ENCODE results near the gene VPS41.

Gene VPS41

DNA sequence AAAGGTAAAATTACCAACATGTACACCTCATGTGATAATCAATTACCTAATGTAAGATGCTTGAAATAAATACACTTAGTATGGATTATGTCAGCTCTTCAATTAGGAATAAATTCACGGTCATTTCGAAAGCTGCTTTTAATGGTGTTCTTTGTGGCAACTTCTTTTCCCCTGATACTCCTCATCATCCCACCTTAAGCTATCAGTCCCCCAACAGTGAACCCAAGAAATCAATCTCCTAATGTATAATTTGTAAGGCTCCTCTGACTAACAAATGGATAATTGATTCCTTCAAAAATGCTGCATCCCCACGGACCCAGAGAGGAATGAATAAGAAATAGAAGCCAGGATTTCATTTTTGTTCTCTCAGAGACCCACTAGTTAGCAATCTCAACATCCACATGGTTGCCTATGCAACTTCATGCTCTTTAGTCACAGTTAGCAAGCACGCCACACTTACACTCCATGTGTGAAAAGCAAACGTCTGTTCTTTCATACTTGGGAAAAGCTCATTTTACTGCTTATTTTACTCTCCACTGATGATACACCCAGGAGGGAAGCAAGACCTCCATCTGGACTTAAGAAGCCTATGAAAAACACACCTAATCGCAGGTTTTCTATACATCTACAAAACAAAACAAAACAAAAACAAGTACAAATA lies 70.1 kb downstream of the VPS41 start:
- TF ChIP-seq EZH2phosphoT487 (IDR thresholded peaks at IDR 0.05; ENCODE audit: low read length) = no peak
- TF ChIP-seq, protein P1, sequence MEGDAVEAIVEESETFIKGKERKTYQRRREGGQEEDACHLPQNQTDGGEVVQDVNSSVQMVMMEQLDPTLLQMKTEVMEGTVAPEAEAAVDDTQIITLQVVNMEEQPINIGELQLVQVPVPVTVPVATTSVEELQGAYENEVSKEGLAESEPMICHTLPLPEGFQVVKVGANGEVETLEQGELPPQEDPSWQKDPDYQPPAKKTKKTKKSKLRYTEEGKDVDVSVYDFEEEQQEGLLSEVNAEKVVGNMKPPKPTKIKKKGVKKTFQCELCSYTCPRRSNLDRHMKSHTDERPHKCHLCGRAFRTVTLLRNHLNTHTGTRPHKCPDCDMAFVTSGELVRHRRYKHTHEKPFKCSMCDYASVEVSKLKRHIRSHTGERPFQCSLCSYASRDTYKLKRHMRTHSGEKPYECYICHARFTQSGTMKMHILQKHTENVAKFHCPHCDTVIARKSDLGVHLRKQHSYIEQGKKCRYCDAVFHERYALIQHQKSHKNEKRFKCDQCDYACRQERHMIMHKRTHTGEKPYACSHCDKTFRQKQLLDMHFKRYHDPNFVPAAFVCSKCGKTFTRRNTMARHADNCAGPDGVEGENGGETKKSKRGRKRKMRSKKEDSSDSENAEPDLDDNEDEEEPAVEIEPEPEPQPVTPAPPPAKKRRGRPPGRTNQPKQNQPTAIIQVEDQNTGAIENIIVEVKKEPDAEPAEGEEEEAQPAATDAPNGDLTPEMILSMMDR (IDR thresholded peaks at IDR 0.05; ENCODE audit: low read length) = no peak
- no peak for TF ChIP-seq EZH2 (optimal IDR thresholded peaks at IDR 0.05; ENCODE audit: low read depth, low read length)
- H3K27ac ChIP-seq (ENCODE audit: low read length) = no peak overlapping the region
- no peak for DNase-seq

DNA sequence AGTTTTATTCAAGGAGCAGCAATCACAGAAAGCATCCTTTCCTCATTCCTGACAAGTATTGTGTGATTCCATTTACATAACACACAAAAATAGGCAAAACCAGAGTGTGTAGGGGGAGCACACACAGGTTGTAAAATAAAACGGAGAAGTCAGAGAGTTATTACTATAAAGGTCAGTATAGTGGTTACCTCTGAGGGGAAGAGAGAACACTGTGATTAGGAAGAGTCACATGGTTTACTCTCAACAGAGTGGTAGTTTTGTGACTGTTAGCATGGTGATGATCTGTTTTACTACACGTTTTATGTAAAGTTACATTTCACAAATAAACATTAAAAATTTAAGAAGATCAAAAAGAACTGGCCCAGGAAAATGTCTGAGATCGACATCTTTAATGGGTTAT lies 74.6 kb downstream of the VPS41 start:
- no peak overlapping the region for H3K9ac ChIP-seq (ENCODE audit: low read length)
- H3K27ac ChIP-seq (ENCODE audit: low read length) = no peak overlapping the region
- no peaks in the 10 kb centered on the region for H3K79me2 ChIP-seq (ENCODE audit: low read length)
- H3K4me3 ChIP-seq (ENCODE audit: low read length) = no peak overlapping the region
- no peaks in the 10 kb centered on the region for H3K27me3 ChIP-seq (replicated peaks; ENCODE audit: insufficient read depth, low read length)
- no peaks in the 10 kb centered on the region for H3K9me2 ChIP-seq (replicated peaks; ENCODE audit: insufficient read depth, low read length)
- H3F3A ChIP-seq (ENCODE audit: insufficient read depth, low read length) = no peaks in the 10 kb centered on the region
- H2AFZ ChIP-seq (ENCODE audit: low read length) = no peak overlapping the region
- TF ChIP-seq, protein P1 (IDR thresholded peaks at IDR 0.05; ENCODE audit: low read length) = no peak
- TF ChIP-seq EZH2 (optimal IDR thresholded peaks at IDR 0.05; ENCODE audit: low read depth, low read length) = no peak
- no peak for TF ChIP-seq EZH2phosphoT487 (IDR thresholded peaks at IDR 0.05; ENCODE audit: low read length)
- H3K4me2 ChIP-seq (ENCODE audit: low read depth, low read length) = no peak overlapping the region
- H3K36me3 ChIP-seq (replicated peaks; ENCODE audit: insufficient read depth, low read length) = no peaks in the 10 kb centered on the region
- no peak for DNase-seq
- no peaks in the 10 kb centered on the region for H4K20me1 ChIP-seq (ENCODE audit: insufficient read depth, low read length)
- H3K9me3 ChIP-seq (replicated peaks; ENCODE audit: insufficient read depth, low read length) = no peaks in the 10 kb centered on the region
- no peaks in the 10 kb centered on the region for H3K4me1 ChIP-seq (ENCODE audit: low read length)

More for the DNA sequence above, 70.1 kb downstream of the VPS41 start:
- peaks cover 10% of the 10 kb centered on the region; the same call in 1 of the 2 replicates for H3K79me2 ChIP-seq (ENCODE audit: low read length)
- no peaks in the 10 kb centered on the region for H4K20me1 ChIP-seq (ENCODE audit: insufficient read depth, low read length)
- no peaks in the 10 kb centered on the region for H3K4me1 ChIP-seq (ENCODE audit: low read length)
- no peaks in the 10 kb centered on the region for H3K27me3 ChIP-seq (replicated peaks; ENCODE audit: insufficient read depth, low read length)
- H3F3A ChIP-seq (ENCODE audit: insufficient read depth, low read length) = no peaks in the 10 kb centered on the region
- no peak overlapping the region for H2AFZ ChIP-seq (ENCODE audit: low read length)
- H3K4me3 ChIP-seq (ENCODE audit: low read length) = no peak overlapping the region
- H3K4me2 ChIP-seq (ENCODE audit: low read depth, low read length) = no peak overlapping the region
- H3K9ac ChIP-seq (ENCODE audit: low read length) = no peak overlapping the region
- no peaks in the 10 kb centered on the region for H3K36me3 ChIP-seq (replicated peaks; ENCODE audit: insufficient read depth, low read length)
- no peaks in the 10 kb centered on the region for H3K9me3 ChIP-seq (replicated peaks; ENCODE audit: insufficient read depth, low read length)
- no peaks in the 10 kb centered on the region for H3K9me2 ChIP-seq (replicated peaks; ENCODE audit: insufficient read depth, low read length)

DNA sequence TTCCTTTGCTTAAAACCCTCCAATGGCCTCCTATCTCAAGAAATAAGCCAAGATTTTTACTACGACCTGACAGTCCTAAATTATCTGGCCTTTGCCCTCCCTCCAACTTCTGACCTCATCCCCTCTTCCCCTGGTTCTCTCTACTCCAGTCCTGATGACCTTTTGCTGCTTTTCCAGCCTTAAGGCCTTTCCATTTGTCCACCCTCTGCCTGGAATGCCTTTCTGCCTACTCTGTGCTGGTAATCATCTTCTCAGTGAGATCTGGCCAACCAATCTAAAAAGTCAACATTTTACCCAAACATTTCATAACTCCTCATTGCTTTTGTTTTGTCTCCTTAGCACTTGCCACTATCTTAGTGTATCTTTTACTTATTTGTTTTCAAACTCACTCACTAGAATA lies 75.7 kb downstream of the VPS41 start:
- Histone ChIP-seq H3K4me3 (ENCODE audit: low read length) (no peak overlapping the region), H3K79me2 (ENCODE audit: low read length) (no peaks in the 10 kb centered on the region), H3K27ac (ENCODE audit: low read length) (no peak overlapping the region), H3K9me2 (replicated peaks; ENCODE audit: insufficient read depth, low read length) (no peaks in the 10 kb centered on the region), H2AFZ (ENCODE audit: low read length) (no peak overlapping the region), H3K4me1 (ENCODE audit: low read length) (no peaks in the 10 kb centered on the region), H3K36me3 (replicated peaks; ENCODE audit: insufficient read depth, low read length) (no peaks in the 10 kb centered on the region), H3F3A (ENCODE audit: insufficient read depth, low read length) (no peaks in the 10 kb centered on the region), H3K27me3 (replicated peaks; ENCODE audit: insufficient read depth, low read length) (no peaks in the 10 kb centered on the region), H3K4me2 (ENCODE audit: low read depth, low read length) (no peak overlapping the region), H3K9ac (ENCODE audit: low read length) (no peak overlapping the region), H3K9me3 (replicated peaks; ENCODE audit: insufficient read depth, low read length) (no peaks in the 10 kb centered on the region), H4K20me1 (ENCODE audit: insufficient read depth, low read length) (no peaks in the 10 kb centered on the region)
- TF ChIP-seq EZH2phosphoT487 (IDR thresholded peaks at IDR 0.05; ENCODE audit: low read length) = no peak
- DNase-seq = no peak

DNA sequence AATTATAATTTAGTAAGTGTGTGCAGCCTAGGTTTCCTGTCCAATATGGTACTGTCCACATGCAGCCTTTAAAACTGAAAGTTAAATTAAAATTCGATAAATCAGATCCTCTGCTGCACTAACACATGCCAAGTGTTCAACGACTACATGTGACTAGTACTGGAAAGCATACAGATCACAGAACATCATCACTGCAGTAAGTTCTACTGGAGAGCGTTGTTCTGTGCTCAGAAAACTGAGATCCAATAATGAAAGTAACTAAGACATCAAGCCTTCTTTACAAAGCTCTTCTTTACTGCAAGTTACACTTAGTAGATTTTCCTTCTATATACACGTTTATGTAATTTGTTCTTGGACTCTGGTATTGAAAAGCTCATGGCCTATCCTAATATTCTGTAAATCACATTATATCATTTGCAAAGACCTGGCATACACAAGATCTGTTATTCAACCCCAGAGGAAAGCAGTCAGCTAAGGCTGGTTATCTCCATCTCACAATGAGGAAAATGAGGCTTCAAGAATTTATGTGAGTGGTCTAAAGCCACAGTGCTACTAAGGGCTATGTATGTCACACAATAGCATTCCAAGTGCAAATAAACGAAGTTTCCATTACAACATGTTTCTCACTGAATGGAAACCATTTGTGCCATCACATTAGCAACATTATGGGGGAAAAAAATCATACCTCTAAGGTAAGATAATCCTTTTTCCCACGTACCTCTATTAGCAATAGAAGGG lies 77.6 kb downstream of the VPS41 start:
- H3K36me3 ChIP-seq (replicated peaks; ENCODE audit: insufficient read depth, low read length) = no peaks in the 10 kb centered on the region
- no peak overlapping the region for H3K9ac ChIP-seq (ENCODE audit: low read length)
- H3K27me3 ChIP-seq (replicated peaks; ENCODE audit: insufficient read depth, low read length) = no peaks in the 10 kb centered on the region
- TF ChIP-seq EZH2phosphoT487 (IDR thresholded peaks at IDR 0.05; ENCODE audit: low read length) = no peak
- TF ChIP-seq, protein P1 (IDR thresholded peaks at IDR 0.05; ENCODE audit: low read length) = no peak
- TF ChIP-seq EZH2 (optimal IDR thresholded peaks at IDR 0.05; ENCODE audit: low read depth, low read length) = no peak
- H3K9me2 ChIP-seq (replicated peaks; ENCODE audit: insufficient read depth, low read length) = no peaks in the 10 kb centered on the region
- H3K79me2 ChIP-seq (ENCODE audit: low read length) = no peaks in the 10 kb centered on the region
- H3K4me1 ChIP-seq (ENCODE audit: low read length) = no peaks in the 10 kb centered on the region
- H3K4me2 ChIP-seq (ENCODE audit: low read depth, low read length) = no peak overlapping the region
- no peak overlapping the region for H2AFZ ChIP-seq (ENCODE audit: low read length)
- H3K27ac ChIP-seq (ENCODE audit: low read length) = no peak overlapping the region
- DNase-seq = no peak
- H4K20me1 ChIP-seq (ENCODE audit: insufficient read depth, low read length) = no peaks in the 10 kb centered on the region
- no peaks in the 10 kb centered on the region for H3K9me3 ChIP-seq (replicated peaks; ENCODE audit: insufficient read depth, low read length)
- no peak overlapping the region for H3K4me3 ChIP-seq (ENCODE audit: low read length)
- H3F3A ChIP-seq (ENCODE audit: insufficient read depth, low read length) = no peaks in the 10 kb centered on the region

Measured in MM.1S (cell line).